ENCODE data around the gene EPN1.
"Not testable (repeated sequence)": the region's sequence is repeated elsewhere in the genome, so short reads cannot be mapped to it uniquely, and the experiment has no call there.

EPN1 gene

DNA sequence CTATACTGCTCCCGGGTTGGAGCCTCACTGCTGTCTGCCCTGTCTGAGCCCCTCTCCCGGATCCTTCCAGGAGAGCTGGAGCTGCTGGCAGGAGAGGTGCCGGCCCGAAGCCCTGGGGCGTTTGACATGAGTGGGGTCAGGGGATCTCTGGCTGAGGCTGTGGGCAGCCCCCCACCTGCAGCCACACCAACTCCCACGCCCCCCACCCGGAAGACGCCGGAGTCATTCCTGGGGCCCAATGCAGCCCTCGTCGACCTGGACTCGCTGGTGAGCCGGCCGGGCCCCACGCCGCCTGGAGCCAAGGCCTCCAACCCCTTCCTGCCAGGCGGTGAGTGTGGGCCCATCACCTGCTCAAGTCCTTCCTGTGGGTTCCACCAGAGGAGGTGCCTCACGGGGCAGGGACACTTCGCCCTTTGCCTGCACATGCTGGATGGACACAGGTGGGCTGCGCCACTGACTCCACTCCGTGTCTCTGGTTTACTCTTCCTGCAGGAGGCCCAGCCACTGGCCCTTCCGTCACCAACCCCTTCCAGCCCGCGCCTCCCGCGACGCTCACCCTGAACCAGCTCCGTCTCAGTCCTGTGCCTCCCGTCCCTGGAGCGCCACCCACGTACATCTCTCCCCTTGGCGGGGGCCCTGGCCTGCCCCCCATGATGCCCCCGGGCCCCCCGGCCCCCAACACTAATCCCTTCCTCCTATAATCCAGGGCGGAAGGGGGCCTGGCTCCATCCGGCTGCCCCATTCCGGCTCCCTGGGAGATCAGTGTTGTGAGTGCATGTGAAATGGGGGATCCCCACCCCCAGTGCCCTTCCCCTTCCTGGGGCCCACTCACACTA is 19.8 kb downstream of the EPN1 start:
- no peak for DNase-seq

DNA sequence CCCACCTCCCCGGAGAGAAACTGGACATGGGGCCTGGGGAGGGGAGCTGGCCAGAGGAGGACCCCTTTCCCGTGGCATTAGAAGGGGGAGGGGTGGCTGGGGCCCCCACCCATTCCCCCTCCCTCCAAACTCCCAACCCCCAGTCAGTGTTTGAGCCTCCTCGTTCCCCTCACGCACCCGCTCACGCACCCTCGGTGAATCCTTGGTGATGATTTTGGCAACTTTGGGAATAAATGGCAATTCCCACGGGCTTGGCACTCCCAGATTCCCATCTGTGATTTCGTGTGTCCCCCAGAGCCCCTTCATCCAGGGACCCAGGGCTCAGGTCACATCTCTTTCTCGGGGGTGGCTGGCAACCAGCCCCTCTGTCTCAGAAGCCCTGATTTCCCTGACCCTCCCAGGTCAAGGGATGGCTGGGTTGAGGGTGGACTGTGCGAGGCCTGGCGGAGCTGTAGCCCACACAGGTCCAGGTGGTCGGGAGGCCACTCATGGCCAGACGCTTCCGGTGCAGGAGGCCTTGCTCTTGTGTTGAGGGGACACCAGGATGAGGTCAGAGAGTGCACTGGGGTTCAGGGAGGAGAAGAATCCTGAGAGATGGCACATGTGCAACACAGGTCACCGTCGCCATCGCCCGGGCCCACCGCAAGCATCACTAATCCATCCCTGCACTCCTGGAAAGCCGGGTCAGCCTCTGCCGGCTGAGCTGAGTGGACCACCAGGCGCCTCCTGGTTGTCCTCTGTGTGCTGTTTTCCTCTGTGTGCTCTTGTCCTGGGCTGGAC is 20.7 kb downstream of the EPN1 start:
- no peak for DNase-seq

DNA sequence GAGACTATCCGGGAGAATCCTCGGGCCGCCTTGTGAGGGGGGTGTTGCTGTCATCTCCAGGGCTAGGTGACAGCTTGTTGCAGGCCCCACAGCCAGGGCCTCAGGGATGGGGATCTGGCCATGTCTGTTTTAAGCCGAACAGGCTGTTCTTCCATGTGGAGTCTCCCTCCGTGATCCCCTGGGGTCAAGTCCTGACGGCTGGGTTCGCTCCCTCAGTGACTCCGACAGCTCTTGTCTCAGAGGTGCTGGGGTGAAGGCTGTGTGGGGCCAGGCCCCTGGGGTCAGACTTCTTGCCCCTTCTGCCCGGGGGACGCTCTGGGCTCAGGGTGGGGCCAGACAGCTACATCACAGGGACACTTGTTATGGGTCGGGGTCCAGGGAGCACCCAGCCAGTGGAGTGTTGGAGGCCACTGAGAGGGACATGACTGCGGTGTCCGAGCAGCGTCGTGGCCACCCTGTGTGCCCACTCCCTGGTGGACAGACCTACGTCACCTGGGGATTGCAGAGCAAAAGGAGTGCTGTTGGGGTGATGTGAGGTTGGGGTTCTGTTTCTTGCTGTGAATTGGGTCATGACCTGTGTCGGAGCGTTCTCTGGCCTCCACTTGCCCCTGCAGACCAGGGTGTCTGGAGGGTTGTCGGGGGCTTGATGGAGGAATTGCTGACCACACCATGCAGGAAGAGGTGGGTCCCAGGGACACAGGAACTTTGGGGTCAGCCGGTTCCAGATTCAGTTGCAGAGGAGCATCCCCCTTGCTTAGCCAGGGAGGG is 21.5 kb downstream of the EPN1 start:
- DNase-seq: no peak

DNA sequence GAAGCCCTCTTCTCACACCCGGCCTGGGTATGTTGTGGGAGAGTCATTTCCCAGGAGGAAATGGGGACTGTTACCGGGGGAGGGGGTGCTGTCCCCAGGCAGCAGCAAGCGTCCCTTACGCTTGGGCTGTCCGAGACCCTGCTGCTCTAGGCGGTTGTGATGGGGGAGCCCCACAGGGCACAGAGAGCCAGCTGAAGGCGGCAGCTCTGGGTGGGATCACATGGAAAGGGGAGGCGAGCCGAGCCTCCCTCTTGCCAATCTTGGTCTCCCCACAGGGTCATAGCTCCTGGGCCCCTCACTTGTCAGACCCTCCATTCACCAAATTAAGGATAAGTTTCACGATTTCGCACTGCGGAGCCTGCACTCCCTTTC is 22.0 kb downstream of the EPN1 start:
- DNase-seq: no peak

DNA sequence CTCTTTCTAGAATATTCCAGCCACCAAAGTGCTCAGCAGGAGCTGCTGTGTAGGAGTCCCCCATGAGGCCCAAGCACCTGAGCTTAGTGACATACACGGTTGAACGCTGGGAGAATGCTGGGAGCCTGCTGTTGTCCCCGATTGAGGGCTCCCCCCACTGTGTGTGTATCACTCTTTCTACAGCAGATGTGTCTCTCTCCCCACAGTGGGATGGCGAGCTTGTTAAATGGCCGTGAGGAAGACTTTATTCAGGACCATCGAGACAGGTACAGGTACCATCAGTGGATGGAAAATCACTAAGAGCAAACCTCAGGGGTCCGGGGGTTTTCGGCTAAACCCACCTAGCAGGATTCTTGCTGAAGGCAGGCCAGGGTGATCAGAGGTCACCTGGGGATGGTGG is 22.7 kb downstream of the EPN1 start:
- no peak for DNase-seq

DNA sequence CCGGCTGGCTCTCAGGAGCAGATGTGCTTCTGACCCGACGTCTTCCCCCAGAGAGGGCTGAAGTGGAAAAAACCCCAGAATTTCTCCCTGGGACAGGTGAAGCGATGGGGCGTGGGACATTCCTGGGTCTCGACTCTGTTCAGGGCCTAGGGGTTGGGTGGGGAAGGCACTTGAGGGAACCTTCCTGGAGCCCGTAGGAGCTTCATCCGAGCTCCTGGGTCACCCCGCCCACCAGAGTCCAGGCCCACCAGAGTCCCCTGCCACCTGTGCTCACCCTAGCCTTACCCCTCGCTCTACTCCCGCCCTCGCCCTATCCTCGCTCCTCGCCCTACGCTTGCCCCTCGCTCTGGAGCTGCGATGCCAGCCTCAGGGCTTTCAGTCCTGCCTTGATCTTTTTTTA is 23.2 kb downstream of the EPN1 start:
- no peak for DNase-seq

DNA sequence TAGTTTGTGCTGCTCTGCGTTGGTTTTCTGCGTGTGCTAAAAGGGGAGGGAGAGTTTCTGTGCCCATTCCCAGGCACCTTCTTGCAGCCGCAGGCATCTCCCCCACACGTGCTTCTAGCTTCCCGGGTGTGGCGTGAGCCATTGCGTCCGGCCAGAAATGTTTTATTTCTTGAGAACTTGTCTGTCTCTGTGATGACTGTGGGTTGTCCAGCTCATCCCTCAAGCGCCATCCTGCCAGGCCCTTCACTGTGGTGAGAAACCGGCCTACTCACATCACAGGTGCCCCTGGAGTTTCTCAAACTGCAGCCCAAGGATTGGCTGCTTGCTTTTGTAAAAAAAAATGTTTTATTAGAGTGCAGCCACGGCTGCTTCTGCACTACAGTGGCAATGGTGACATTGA is 24.2 kb downstream of the EPN1 start:
- DNase-seq: no peak

DNA sequence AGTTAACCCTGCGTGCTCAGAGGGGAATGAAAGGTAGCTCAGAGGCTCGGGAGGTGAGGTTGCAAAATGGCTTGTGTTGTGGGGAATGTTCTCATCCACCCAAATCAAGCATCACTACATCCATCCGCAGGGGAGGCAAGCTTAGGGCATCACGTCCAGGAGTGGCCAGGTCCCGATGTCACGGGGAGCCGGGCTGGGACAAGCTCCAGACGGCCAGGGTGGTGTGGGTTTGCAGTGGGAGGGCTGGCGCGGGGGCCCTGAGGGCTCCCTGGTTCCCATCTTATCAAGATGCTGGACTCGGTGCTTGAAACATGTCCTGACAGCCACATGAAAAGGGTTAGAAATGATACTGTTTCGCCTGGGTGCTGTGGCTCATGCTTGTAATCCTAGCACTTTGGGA is 25.8 kb downstream of the EPN1 start:
- DNase-seq: no peak

DNA sequence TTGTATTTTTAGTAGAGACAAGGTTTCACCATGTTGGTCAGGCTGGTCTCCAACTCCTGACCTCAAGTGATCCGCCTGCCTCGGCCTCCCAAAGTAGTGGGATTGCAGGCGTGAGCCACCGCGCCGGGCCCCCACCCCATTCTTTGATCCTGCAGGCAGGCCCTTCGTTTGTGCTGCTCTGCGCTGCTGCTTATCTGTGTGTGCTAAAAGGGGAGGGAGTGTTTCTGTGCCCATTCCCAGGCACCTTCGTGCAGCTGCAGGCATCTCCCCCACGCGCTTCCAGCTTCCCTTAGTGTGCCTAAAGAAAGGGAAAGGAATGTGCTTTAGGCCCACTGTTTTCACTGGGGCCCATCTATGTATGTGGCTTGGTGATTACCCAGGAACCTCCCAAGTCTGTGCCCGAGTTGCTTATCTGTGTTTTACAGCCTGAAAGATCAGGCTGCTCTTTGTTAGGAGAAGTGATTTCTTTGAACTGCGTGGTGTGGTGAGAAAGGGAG is 27.2 kb downstream of the EPN1 start:
- DNase-seq: no peak

DNA sequence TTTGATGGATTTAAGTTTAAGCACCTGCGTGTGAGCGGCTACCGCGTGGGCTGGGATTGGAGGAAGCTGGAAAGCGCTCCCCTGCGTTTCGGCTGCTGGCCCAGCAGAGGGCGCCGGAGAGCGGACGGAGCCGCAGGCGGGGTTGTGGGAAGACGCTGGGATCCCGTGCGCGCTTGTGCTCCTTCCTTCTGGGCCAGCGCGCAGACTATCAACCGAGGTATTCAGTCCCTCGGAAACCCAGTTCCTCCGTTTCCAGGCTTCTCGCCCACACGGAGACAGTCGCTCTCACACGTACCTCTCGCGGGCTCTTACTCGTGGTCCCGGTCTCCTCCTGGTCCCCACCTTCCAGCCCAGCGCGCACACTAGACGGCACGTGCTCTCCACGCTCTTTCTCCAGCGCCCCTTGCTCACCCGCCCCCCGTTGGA is 28.8 kb downstream of the EPN1 start:
- DNase-seq: peak; percentile 8

DNA sequence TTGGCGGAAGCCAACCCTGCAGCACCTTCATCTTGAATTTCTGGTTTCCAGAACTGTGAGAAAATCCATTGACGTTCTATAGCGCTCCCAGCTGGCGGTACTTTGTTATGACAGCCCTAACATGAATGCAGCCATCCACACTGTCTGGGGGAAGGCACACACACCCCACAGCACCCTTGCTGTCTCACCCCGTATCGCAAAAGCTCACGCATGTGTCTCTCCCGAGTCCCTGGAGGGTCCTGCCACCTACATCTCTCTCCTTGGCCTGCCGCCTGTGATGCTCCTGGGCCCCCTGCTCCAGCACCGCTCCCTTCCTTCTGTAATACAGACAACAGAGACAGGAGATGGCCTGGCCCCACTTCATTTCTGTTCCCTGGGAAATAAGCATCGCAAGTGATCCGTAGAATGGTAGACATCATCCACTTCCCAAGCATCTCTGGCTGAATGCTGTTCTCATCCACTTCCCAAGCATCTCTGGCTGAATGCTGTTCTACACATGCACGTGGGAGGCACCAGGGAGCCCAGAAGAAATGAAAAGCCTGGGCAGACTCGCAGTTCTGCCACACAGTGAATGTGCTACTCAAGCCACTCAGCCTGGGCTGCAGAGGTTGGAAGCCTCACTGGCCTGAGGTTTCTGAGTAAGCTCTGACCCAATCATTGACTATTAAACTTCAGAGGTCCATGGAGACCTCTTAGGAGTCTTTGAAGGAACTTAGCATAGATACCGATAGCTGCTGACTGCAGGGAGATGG is 29.6 kb downstream of the EPN1 start:
- no peak for DNase-seq

DNA sequence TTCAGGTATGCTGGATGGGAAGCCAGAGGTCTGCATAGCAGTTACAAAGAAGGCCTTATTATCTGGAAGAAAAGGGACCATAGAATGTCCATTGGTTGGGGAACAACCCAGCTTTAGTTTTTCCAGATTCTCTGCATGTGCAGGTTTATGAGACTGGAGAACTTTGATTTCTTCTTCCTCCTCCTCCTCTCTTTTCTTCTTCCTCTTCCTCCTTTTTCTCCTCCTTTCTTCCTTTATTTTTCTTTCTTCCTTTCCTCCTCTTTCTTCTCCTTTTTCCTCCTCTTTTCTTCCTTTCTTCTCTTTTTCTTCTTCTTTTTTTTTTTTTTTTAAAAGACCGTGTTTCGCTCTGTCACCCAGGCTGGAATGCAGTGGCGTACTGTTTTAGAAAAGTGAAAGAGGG is 30.9 kb downstream of the EPN1 start:
- DNase-seq: no peak

DNA sequence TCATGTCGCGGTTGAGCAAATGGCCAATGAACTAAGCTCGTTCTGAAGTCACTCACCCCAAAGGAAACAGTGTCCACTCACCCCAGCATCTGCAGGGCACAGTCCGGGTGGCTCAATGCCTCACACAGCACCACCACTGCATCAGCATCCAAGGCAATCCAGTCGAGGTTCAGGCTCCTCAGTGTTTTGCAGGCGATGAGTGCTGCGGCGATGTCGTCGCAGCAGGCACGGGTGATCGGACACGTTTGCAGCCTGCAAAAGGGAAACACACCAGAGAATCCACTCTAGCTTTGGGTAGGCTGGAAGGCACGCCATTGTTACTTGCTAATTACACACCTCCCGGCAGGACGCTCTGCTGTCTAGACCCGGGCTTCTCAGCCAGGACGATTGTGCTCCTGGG is 36.7 kb downstream of the EPN1 start:
- DNase-seq: no peak

DNA sequence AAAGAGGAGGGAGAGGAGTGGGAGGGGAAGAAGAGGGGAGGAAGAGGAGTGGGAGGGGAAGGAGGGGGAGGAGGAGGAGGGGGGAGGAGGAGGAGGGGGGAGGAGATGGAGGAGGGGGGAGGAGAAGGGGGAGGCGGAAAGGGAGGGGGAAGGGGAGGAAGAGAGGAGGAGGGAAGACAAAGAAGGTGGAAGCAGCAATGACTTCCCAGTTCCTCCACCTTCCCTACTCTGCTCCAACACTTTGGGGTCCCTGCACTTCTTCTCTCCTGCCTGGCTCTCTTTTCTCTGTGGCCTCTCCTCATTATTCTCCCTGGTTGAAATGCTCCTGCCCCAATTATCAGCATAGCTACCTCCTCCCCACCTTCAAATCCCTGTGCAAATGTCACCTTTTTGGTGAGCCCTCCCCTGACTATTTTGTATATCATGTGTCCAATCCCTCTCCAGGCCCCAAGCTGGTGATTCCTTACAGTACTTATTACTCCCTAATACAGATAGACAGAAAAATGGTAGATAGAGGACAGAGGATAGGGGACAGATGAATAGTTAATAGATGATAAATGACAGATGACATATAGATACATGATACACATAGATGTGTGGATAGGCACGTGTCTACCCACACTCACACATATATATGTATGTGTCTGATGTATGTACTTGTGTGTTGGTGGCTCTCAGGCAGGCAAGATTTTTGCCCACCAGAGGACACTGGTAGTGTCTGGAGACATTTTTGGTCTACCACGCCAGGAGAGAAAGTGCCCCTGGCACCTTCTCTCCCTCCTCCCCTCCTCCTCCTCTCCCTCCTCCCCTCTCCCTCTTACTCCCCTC is 38.0 kb downstream of the EPN1 start:
- DNase-seq: no peak

DNA sequence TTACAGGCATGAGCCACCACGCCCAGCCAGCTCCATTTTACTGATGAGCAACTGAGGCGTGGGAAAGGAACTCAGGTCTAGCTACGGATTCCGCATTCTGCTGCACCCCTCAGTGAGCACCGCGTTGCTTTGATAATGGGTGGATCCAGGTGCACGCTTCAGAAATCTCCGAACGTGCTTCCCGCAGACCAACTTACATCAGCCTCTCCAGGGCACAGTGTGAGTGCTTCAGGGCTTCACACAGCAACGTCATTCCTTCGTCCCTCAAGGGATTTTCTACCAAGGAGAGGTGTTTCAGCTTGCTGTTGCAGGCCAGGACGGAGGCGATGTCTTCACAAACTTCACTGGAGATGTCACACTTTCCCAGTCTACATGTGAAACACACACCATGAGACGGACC is 41.5 kb downstream of the EPN1 start:
- no peak for DNase-seq

DNA sequence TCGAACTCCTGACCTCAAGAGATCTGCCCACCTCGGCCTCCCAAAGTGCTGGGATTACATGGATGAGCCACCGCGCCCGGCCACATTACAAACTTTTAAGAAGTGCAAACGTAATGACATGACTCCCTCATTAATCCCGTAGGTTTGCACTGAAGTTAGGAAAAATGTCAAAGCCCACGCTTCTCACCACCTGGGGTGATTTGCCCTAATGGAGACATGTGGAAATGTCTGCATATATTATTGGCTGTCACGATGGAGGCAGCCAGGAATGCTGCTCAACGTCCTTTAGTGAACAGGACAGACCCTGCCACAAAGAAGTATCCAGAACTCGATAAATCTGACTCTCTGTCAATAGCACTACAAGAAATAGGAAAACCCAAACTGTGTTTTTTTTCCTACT is 42.2 kb downstream of the EPN1 start:
- no peak for DNase-seq

DNA sequence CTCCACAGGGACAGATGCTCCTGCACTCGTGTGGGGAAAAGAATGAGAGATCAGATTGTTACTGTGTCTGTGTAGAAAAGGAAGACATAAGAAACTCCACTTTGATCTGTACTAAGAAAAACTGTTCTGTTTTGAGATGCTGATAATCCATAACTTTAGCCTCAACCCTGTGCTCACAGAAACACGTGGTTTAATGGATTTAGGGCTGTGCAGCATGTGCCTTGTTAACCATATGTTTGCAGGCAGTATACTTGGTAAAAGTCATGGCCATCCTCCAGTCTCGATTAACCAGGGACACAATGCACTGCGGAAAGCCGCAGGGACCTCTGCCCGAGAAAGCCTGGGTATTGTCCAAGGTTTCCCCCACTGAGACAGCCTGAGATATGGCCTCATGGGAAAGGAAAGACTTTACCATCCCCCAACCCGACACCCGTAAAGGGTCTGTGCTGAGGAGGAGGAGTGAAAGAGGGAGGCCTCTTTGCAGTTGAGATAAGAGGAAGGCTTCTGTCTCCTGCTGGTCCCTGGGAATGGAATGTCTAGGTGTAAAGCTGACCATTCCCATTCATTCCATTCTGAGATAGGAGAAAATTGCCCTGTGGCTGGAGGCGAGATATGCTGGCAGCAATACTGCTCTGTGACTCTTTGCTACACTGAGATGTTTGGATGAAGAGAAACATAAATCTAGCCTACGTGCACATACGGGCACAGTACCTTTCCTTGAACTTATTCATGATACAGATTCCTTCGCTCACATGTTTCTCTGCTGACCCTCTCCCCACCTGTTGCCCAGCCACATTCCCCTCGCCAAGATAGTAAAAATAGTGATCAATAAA is 43.1 kb downstream of the EPN1 start:
- not testable (repeated sequence) for DNase-seq

DNA sequence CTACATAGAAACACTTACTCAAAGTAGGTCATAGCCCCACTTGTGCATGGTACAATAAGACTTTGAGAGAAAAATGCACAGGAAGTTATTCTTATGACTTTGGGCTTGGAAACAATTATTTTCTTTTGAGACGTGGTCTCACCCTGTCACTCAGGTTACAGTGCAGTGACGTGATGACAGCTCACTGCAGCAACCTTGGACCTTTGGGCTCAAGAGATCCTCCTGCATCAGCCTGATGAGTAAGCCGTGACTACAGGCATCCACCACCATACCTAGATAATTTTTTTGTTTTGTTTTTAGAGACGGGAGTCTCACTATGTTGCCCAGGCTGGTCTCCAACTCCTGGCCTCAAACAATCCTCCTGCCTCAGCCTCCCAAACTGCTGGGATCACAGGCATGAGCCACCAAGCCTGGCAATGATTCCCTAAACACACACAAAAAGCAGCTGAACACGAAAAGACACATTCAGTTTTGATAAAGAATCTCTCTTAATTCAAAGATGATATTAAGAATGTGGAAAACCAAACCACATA is 45.3 kb downstream of the EPN1 start:
- DNase-seq: no peak

DNA sequence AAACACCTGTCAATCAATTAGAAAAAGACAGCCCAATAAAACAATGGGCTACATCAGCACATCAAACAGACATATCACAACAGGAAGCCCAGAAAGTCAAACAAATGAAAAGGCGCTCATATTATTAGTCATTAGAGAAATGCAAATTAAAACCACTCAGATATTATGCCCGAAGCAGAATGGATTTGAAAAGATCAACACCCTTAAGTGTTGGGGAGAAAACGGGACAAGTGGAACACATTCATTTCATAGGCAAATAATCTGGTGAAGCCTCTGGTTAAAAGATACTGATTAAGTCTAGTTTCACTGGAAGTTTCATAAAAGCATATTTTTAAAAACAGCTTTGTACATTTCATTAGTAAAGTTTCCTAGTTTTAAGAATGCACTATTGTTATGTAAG is 45.8 kb downstream of the EPN1 start:
- DNase-seq: no peak

DNA sequence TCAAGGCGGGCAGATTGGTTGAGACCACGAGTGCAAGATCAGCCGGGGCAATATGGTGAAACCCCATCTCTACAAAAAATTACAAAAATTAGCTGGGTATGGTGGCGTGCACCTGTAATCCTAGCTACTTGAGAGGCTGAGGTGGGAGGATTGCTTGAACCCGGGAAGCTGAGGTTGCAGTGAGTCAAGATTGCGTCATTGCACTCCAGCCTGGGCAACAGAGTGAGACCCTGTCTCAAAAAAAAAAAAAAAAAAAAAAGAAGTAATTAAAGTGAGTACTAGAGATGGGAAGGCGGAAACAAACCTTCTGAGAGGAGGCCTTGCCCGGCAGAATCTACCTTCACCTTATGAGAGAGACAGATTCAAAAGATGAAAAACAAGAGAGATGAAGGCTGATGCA is 48.5 kb downstream of the EPN1 start:
- DNase-seq: no peak

DNA sequence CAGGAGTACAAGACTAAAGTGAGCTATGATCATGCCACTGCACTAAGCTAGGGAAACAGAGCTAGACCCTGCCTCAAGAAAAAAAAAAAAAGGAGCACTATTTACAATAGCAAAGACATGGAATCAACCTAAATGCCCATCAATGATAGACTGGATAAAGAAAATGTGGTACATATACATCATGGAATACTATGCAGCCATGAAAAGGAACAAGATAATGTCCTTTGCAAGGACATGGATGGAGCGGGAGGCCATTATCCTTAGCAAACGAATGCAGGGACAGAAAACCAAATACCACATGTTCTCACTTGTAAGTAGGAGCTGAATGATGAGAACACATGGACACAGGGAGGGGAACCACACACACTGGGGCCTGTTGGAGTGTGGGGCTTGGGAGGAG is 55.4 kb downstream of the EPN1 start:
- not testable (repeated sequence) for DNase-seq

Measured in NCI-H1694 treated with DMSO at 0.1 percent for 48 hours (cell line).